Stimulated activated naive CD8-positive, alpha-beta T cell treated with anti-CD3 and anti-CD28 coated beads, Interleukin-15, Interleukin-2, amounts not matched to agents 100 ng/mL and 50 ng/mL, for 24 hours (primary cell): ENCODE measurements around the gene TOX2.

Source experiments
- H3K27ac Mint-ChIP-seq: one replicate; pipeline ENCODE4 v1.8.0; 2021; ENCODE audit warnings: mild to moderate bottlenecking, mixed read lengths
- H3K27me3 Mint-ChIP-seq: one replicate; pipeline ENCODE4 v1.8.0; 2021; ENCODE audit warnings: mixed read lengths
- H3K36me3 Mint-ChIP-seq: one replicate; pipeline ENCODE4 v1.8.0; 2021; ENCODE audit warnings: low read depth, mixed read lengths
- H3K4me1 Mint-ChIP-seq: one replicate; pipeline ENCODE4 v1.8.0; 2021; ENCODE audit warnings: low read depth, mixed read lengths
- H3K4me3 Mint-ChIP-seq: one replicate; pipeline ENCODE4 v1.8.0; 2021; ENCODE audit warnings: mild to moderate bottlenecking, mixed read lengths
- H3K9me3 Mint-ChIP-seq: one replicate; pipeline ENCODE4 v1.8.0; 2021; ENCODE audit warnings: mixed read lengths

The TOX2 gene

DNA sequence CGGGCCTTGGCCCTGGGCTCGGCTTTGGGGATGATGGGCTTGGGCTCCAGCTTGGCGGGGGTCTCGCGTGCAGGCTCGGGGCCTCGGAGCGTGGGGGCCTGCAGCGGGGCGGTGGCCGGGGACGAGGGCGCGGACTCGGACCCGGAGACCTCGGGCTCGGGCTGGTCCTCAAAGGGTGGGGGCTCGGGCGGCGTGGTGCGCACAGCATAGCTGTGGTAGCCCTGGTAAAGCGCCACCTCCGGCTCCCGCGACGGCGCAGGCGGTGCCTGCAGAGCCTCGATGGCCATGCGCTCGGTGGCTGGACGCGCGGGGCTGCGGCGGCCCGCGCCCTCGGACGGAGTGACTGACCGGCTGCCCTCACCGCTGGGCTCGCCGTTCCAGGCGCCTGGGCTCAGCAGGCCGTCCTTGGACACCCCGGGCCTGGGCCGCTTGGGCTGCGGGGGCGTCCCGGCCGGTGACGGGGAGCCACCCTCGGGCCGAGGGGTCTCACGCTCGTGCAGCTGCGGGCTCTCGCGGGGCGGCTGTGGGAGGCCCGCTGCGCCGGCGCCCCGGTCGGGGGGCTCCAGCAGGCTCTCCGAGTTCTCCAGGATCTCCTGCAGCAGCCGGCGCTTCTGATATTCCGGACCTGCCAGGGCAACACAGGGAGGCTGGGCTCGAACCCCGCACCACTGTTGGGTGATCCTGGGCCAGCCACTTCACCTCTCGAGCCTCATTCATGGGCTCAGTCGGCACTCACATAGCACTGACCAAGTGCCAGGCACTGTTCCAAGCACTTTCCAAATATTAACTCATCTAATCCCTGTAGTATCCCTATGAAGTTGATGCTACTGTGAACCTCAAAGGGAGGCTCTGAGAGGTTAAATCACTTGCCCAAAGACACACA, 201.4 kb downstream of the TOX2 start:
- no peak overlapping the region for H3K4me3 Mint-ChIP-seq
- H3K27ac Mint-ChIP-seq = no peak overlapping the region
- H3K27me3 Mint-ChIP-seq = peaks cover 39% of the 10 kb centered on the region

GRCh38 chr20:44117296-44118184, 202.9 kb downstream of the TOX2 start:
- Mint-ChIP-seq H3K9me3 (no peaks in the 10 kb centered on the region), H3K27ac (no peak overlapping the region), H3K36me3 (no peaks in the 10 kb centered on the region), H3K4me3 (no peak overlapping the region), H3K4me1 (no peaks in the 10 kb centered on the region), H3K27me3 (peaks cover 43% of the 10 kb centered on the region)

More for the DNA sequence above, 201.4 kb downstream of the TOX2 start:
- Mint-ChIP-seq H3K9me3 (no peaks in the 10 kb centered on the region), H3K4me1 (no peaks in the 10 kb centered on the region), H3K36me3 (no peaks in the 10 kb centered on the region)

GRCh38 chr20:44118185-44119033, 203.8 kb downstream of the TOX2 start:
- Mint-ChIP-seq H3K27ac (no peak overlapping the region), H3K9me3 (no peaks in the 10 kb centered on the region), H3K4me1 (no peaks in the 10 kb centered on the region), H3K4me3 (no peak overlapping the region), H3K27me3 (peaks cover 39% of the 10 kb centered on the region), H3K36me3 (no peaks in the 10 kb centered on the region)
